ENCODE data around the gene FOXP1.

FOXP1 gene

DNA sequence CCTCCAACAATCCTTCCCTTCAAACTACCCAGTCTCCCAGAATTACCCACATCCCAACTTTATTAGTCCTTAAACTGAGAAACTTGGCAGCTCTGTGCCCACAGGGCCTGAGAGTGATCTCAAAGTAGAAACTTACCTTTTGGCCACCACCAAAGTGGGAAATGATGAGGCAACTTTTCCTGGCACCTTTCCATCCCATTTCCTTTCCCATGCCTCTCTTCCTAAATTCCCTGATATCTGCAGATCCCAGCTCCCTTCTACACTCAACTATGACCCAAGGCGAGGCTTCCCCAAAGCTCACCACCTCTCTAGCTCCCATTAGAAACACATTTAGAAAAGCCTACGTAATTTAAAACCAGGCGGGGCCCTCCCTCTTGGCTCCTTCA lies 271.9 kb downstream of the FOXP1 start:
- no peak for ATAC-seq
- TF ChIP-seq ISL1 (CRISPR knock-in tag; IDR thresholded peaks at IDR 0.05) (no peak), ZC3H10 (CRISPR knock-in tag; IDR thresholded peaks at IDR 0.05) (no peak), ESRRG (CRISPR knock-in tag; IDR thresholded peaks at IDR 0.05) (no peak), RARB (CRISPR knock-in tag; IDR thresholded peaks at IDR 0.05) (no peak), OSR1 (CRISPR knock-in tag; IDR thresholded peaks at IDR 0.05) (no peak), ZFP3 (CRISPR knock-in tag; IDR thresholded peaks at IDR 0.05) (no peak), ZNF8 (CRISPR knock-in tag; IDR thresholded peaks at IDR 0.05) (no peak), ZFP30 (CRISPR knock-in tag; IDR thresholded peaks at IDR 0.05) (no peak), ZNF565 (CRISPR knock-in tag; conservative IDR thresholded peaks at IDR 0.05; ENCODE audit: low read depth) (no peak), GLIS3 (CRISPR knock-in tag; IDR thresholded peaks at IDR 0.05) (no peak), ARNTL (CRISPR knock-in tag; IDR thresholded peaks at IDR 0.05; ENCODE audit: borderline replicate concordance, low read depth) (no peak), PATZ1 (CRISPR knock-in tag; IDR thresholded peaks at IDR 0.05; ENCODE audit: borderline replicate concordance) (no peak), TCF4 (CRISPR knock-in tag; IDR thresholded peaks at IDR 0.05; ENCODE audit: borderline replicate concordance) (no peak), CSDC2 (CRISPR knock-in tag; IDR thresholded peaks at IDR 0.05) (no peak)
- TF ChIP-seq, protein P1, sequence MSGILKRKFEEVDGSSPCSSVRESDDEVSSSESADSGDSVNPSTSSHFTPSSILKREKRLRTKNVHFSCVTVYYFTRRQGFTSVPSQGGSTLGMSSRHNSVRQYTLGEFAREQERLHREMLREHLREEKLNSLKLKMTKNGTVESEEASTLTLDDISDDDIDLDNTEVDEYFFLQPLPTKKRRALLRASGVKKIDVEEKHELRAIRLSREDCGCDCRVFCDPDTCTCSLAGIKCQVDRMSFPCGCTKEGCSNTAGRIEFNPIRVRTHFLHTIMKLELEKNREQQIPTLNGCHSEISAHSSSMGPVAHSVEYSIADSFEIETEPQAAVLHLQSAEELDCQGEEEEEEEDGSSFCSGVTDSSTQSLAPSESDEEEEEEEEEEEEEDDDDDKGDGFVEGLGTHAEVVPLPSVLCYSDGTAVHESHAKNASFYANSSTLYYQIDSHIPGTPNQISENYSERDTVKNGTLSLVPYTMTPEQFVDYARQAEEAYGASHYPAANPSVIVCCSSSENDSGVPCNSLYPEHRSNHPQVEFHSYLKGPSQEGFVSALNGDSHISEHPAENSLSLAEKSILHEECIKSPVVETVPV (CRISPR knock-in tag; IDR thresholded peaks at IDR 0.05) = no peak
- TF ChIP-seq, protein P2, sequence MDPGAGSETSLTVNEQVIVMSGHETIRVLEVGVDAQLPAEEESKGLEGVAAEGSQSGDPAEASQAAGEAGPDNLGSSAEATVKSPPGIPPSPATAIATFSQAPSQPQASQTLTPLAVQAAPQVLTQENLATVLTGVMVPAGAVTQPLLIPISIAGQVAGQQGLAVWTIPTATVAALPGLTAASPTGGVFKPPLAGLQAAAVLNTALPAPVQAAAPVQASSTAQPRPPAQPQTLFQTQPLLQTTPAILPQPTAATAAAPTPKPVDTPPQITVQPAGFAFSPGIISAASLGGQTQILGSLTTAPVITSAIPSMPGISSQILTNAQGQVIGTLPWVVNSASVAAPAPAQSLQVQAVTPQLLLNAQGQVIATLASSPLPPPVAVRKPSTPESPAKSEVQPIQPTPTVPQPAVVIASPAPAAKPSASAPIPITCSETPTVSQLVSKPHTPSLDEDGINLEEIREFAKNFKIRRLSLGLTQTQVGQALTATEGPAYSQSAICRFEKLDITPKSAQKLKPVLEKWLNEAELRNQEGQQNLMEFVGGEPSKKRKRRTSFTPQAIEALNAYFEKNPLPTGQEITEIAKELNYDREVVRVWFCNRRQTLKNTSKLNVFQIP (CRISPR knock-in tag; IDR thresholded peaks at IDR 0.05; ENCODE audit: borderline replicate concordance, low read depth) = no peak

DNA sequence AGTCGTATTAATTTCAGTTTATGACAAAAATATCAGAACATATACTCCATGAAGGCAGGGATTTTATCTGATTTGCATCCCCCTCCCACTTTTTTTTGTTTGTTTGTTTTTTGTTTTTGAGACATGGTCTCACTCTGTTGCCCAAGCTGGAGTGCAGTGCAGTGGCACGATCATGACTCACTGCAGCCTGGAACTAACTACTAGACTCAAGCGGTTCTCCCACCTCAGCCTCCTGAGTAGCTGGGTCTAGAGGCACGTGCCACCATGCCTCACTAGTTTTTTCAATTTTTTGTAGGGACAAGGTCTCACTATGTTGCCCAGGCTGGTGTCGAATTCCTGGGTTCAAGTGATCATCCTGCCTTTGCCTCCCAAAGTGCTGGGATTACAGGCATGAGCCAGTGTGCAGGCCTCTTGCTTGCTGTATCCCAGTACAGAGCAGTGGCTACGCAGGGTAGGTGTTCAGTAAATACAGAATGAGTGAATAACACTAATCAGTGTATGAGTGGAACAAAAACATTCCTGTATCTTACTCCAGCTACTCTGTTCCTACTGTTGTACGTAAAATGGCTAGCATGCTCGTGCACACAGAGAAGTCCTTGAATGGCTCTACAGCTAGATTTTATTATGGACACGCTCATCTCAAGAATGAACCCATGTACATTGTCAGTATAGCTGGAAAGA lies 272.4 kb downstream of the FOXP1 start:
- TF ChIP-seq OSR1 (CRISPR knock-in tag; IDR thresholded peaks at IDR 0.05) = no peak
- TF ChIP-seq PATZ1 (CRISPR knock-in tag; IDR thresholded peaks at IDR 0.05; ENCODE audit: borderline replicate concordance) = no peak
- no peak for TF ChIP-seq ARNTL (CRISPR knock-in tag; IDR thresholded peaks at IDR 0.05; ENCODE audit: borderline replicate concordance, low read depth)
- no peak for TF ChIP-seq CSDC2 (CRISPR knock-in tag; IDR thresholded peaks at IDR 0.05)
- TF ChIP-seq CREB5 (CRISPR knock-in tag; IDR thresholded peaks at IDR 0.05; ENCODE audit: low read depth) = no peak
- TF ChIP-seq BACH2 (CRISPR knock-in tag; IDR thresholded peaks at IDR 0.05; ENCODE audit: borderline replicate concordance) = no peak
- TF ChIP-seq SNAI2 (CRISPR knock-in tag; IDR thresholded peaks at IDR 0.05) = no peak
- no peak for ATAC-seq

- ATAC-seq = peak; percentile 56
- TF ChIP-seq ZFP30 (CRISPR knock-in tag; IDR thresholded peaks at IDR 0.05) = no peak
- TF ChIP-seq TCF4 (CRISPR knock-in tag; IDR thresholded peaks at IDR 0.05; ENCODE audit: borderline replicate concordance) = peak; percentile 47
These were observed 273.1 kb downstream of the FOXP1 start for GRCh38 chr3:71310359-71310979.

DNA sequence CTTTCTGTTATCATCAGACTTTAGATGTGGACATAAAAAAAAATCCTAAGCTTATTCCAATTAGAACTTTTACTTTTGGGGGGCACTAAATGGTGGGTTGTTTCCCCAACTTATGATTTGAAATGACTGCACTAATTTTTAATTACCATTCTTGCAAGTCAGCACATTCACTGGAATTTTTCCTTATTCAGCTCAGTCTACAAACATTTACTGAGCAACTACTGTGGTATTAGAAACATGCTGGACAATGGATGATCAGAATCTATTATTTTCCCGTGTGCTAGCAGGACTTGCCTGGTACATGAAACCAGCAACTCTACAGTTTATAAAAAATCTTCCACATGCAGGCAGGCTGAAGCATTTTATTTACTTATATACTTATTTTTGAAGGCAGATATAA lies 273.6 kb downstream of the FOXP1 start:
- ATAC-seq = no peak
- TF ChIP-seq TCF4 (CRISPR knock-in tag; IDR thresholded peaks at IDR 0.05; ENCODE audit: borderline replicate concordance) (no peak), TOX (CRISPR knock-in tag; IDR thresholded peaks at IDR 0.05; ENCODE audit: borderline replicate concordance) (no peak), CREB5 (CRISPR knock-in tag; IDR thresholded peaks at IDR 0.05; ENCODE audit: low read depth) (no peak), CSDC2 (CRISPR knock-in tag; IDR thresholded peaks at IDR 0.05) (no peak), ZNF8 (CRISPR knock-in tag; IDR thresholded peaks at IDR 0.05) (no peak), TSHZ2 (CRISPR knock-in tag; IDR thresholded peaks at IDR 0.05) (no peak), ARNTL (CRISPR knock-in tag; IDR thresholded peaks at IDR 0.05; ENCODE audit: borderline replicate concordance, low read depth) (no peak), ZNF565 (CRISPR knock-in tag; conservative IDR thresholded peaks at IDR 0.05; ENCODE audit: low read depth) (no peak), ISL1 (CRISPR knock-in tag; IDR thresholded peaks at IDR 0.05) (no peak), ZC3H10 (CRISPR knock-in tag; IDR thresholded peaks at IDR 0.05) (no peak)

Data from SK-N-SH treated with all-trans-retinoic acid at 6 μM for 48 hours (cell line).